Lower leg skin (tissue), 3 donors: ENCODE results near the gene PLXNC1.

ENCODE experiments used
- POLR2A ChIP-seq, 2 donors: fragments of 450-650 bp; IDR thresholded peaks; one replicate each; pipeline ENCODE4 v1.6.1; 2016 to 2017; ENCODE audit warnings: antibody characterized with exemption in 2 of 2, mild to moderate bottlenecking in 1 of 2, moderate library complexity in 1 of 2
- TF ChIP-seq, protein P1 (sequence below), 3 donors: fragments of 450-650 bp; IDR thresholded peaks; one replicate each; pipeline ENCODE4 v1.5.1; 2016; ENCODE audit warnings: antibody characterized with exemption in 3 of 3, mild to moderate bottlenecking in 3 of 3, moderate library complexity in 2 of 3

DNA sequence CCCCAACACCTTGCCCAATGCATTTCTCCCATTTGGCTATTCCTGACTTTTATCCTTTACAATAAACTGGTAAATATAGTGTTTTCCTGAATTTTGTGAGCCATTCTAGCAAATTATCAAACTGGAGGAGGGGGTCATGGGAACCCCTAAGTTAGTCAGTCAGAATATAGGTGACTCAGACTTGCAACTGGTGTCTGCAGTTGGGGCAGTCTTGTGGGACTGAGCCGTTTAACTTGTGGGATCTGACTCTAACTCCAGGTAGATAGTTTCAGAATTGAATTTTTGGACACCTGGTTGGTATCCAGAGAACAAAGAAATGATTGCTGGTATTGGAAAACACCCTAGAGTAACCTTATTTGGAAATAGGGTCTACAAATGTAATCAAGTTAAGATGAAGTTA, 177.9 kb downstream of the PLXNC1 start:
- TF ChIP-seq, protein P1, sequence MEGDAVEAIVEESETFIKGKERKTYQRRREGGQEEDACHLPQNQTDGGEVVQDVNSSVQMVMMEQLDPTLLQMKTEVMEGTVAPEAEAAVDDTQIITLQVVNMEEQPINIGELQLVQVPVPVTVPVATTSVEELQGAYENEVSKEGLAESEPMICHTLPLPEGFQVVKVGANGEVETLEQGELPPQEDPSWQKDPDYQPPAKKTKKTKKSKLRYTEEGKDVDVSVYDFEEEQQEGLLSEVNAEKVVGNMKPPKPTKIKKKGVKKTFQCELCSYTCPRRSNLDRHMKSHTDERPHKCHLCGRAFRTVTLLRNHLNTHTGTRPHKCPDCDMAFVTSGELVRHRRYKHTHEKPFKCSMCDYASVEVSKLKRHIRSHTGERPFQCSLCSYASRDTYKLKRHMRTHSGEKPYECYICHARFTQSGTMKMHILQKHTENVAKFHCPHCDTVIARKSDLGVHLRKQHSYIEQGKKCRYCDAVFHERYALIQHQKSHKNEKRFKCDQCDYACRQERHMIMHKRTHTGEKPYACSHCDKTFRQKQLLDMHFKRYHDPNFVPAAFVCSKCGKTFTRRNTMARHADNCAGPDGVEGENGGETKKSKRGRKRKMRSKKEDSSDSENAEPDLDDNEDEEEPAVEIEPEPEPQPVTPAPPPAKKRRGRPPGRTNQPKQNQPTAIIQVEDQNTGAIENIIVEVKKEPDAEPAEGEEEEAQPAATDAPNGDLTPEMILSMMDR (IDR thresholded peaks at IDR 0.05): no peak
- no peak for TF ChIP-seq POLR2A (IDR thresholded peaks at IDR 0.05)
